Endodermal cell (in vitro differentiated cells): ENCODE data around the gene REXO1. TPM values are rescaled to one million over a fixed set of nuclear protein-coding genes. Genes with fewer than 3 reads are reported as not detected.
A peak's percentile ranks its signal among the peaks of the same experiment; 100 is the strongest.

Experiments
- DNase-seq: peaks from one replicate; pipeline ENCODE4 v3.0.0-alpha.2; 2017
- H3K27ac ChIP-seq: 2 replicates; pipeline ENCODE4 v1.5.1; 2013; ENCODE audit warnings: mild to moderate bottlenecking, low read depth, low read length, moderate library complexity
- H3K27me3 ChIP-seq: 2 replicates; pipeline ENCODE4 v1.6.1; 2013; ENCODE audit warnings: mild to moderate bottlenecking, low read length, moderate library complexity; ENCODE audit not compliant: insufficient read depth, control insufficient read depth, poor library complexity, severe bottlenecking
- H3K36me3 ChIP-seq: 2 replicates; pipeline ENCODE4 v1.7.0; 2013; ENCODE audit warnings: mild to moderate bottlenecking, low read length, moderate library complexity; ENCODE audit not compliant: control insufficient read depth, insufficient read depth
- H3K4me1 ChIP-seq: one replicate; pipeline ENCODE4 v1.7.0; 2013; ENCODE audit warnings: low read length; ENCODE audit not compliant: control insufficient read depth, insufficient read depth
- H3K4me3 ChIP-seq: 2 replicates; pipeline ENCODE4 v1.5.1; 2013; ENCODE audit warnings: mild to moderate bottlenecking, low read length, moderate library complexity
- H3K9ac ChIP-seq: 2 replicates; pipeline ENCODE4 v1.6.1; 2013; ENCODE audit warnings: mild to moderate bottlenecking, low read length, moderate library complexity; ENCODE audit not compliant: poor library complexity, severe bottlenecking; ENCODE audit errors: extremely low read depth
- H3K9me3 ChIP-seq: 2 replicates; pipeline ENCODE4 v1.6.1; 2013; ENCODE audit warnings: mild to moderate bottlenecking, low read length, moderate library complexity; ENCODE audit not compliant: control insufficient read depth
- H3K27ac Mint-ChIP-seq: 2 replicates; pipeline ENCODE4 v1.8.0; 2020; ENCODE audit warnings: mixed read lengths
- H3K27me3 Mint-ChIP-seq: 2 replicates; pipeline ENCODE4 v1.8.0; 2021; ENCODE audit warnings: mild to moderate bottlenecking, mixed read lengths; ENCODE audit not compliant: insufficient read depth
- H3K36me3 Mint-ChIP-seq: 2 replicates; pipeline ENCODE4 v1.8.0; 2020; ENCODE audit warnings: low read depth, mixed read lengths
- H3K4me1 Mint-ChIP-seq: 2 replicates; pipeline ENCODE4 v1.8.0; 2020; ENCODE audit warnings: mixed read lengths
- H3K4me3 Mint-ChIP-seq: 2 replicates; pipeline ENCODE4 v1.8.0; 2020; ENCODE audit warnings: mild to moderate bottlenecking, moderate library complexity, mixed read lengths
- H3K9me3 Mint-ChIP-seq: 2 replicates; pipeline ENCODE4 v1.8.0; 2020; ENCODE audit warnings: mild to moderate bottlenecking, mixed read lengths
- CTCF ChIP-seq: fragments of 200-600 bp; sonication (generic); conservative IDR thresholded peaks from 2 replicates; pipeline ENCODE4 v1.5.0; 2021; ENCODE audit warnings: antibody characterized with exemption, mild to moderate bottlenecking
- WGBS, 2 experiments: methylation state at CpG; one replicate each; pipeline versions ENCODE4 v1.1.5 to v1.1.7; 2013; ENCODE audit warnings: missing lambda C conversion rate in 2 of 2, mixed read lengths in 1 of 2; ENCODE audit not compliant: insufficient coverage in 1 of 2, insufficient read length in 1 of 2; 5-methylcytosine and 5-hydroxymethylcytosine counted together
- total RNA-seq, 2 donors: library from RNA; stranded (reverse); fragmentation: NEBNext Ultra II Directional in 1 of 2; extraction: Animal tissue kit (Norgen Biotek cat#: 25700) in 1 of 2; gene quantifications; 2 replicates in 1 of 2; 3 replicates in 1 of 2; pipeline ENCODE4 v1.2.1, GENCODE V29; 2021

Gene REXO1
- total RNA-seq, 2 donors from 2014 or later: 51.6 to 56.4 TPM

- peaks cover 27% of the 10 kb centered on the region for H3K4me1 Mint-ChIP-seq
- no peak overlapping the region for H3K27ac Mint-ChIP-seq
- H3K27ac ChIP-seq: no peak overlapping the region
- no peaks in the 10 kb centered on the region for H3K9me3 ChIP-seq
- no peaks in the 10 kb centered on the region for H3K36me3 ChIP-seq
- peak overlapping the region; percentile 64 for H3K9ac ChIP-seq
- H3K9me3 Mint-ChIP-seq: no peaks in the 10 kb centered on the region
- DNase-seq: no peak
- WGBS, 2 experiments: 23 to 32% methylated on average over 15 to 28 of the region's 28 CpGs
- no peaks in the 10 kb centered on the region for H3K27me3 ChIP-seq
- peaks cover 22% of the 10 kb centered on the region for H3K4me1 ChIP-seq
- peak overlapping the region; percentile 89 for H3K4me3 ChIP-seq
- no peaks in the 10 kb centered on the region for H3K36me3 Mint-ChIP-seq
- TF ChIP-seq CTCF: no peak
- H3K4me3 Mint-ChIP-seq: peak overlapping the region; percentile 85
- peaks cover 7% of the 10 kb centered on the region for H3K27me3 Mint-ChIP-seq
Observed at GRCh38 chr19:1860821-1861598, 12.7 kb upstream of the REXO1 start.

DNA sequence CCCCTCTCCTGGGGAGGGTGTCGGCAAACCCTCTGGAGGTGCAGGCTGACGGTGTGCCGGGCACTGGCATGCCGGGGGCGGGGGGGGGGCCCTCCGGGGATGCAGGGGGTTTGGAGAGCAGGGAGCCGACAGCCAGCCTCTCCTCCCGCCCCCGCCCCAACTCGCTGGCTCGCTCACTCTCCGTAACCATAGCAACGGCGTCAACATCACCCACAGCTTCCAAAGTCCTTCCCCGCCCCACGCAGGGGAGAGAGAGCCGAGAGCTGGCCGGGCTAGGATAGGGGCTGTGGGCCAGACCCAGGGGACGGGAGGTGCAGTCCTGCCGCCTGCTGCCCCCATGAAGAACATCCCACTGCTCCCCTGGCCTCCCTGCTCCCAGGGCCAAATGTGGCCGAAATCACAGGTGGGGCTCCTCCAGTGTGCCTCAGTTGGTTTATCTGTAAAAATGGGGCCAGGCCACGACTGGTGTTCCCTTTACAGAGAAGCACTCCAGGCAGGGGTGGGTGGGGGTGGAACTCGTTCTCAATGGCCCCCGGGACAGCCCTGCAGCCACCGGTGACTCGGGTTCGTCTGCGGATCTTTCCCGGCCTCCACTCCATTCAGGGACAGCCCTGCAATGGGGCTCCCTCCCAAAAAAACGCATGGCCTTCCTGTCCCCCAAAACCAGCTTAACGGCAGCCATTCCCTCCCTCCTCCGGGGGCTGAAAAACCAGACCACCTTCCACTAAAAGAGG, 11.9 kb upstream of the REXO1 start:
- WGBS, 2 experiments: 23% methylated on average over 7 to 32 of the region's 32 CpGs
- Histone ChIP-seq H3K4me3 (peak overlapping the region; percentile 89), H3K27ac (no peak overlapping the region), H3K4me1 (peaks cover 25% of the 10 kb centered on the region), H3K27me3 (no peaks in the 10 kb centered on the region), H3K36me3 (no peaks in the 10 kb centered on the region), H3K9me3 (no peaks in the 10 kb centered on the region), H3K9ac (peak overlapping the region; percentile 64)
- DNase-seq: peak; percentile 79
- no peak for TF ChIP-seq CTCF
- Mint-ChIP-seq H3K4me1 (peaks cover 27% of the 10 kb centered on the region), H3K27ac (no peak overlapping the region), H3K36me3 (no peaks in the 10 kb centered on the region), H3K4me3 (peak overlapping the region; percentile 85), H3K9me3 (no peaks in the 10 kb centered on the region), H3K27me3 (peaks cover 7% of the 10 kb centered on the region)

DNA sequence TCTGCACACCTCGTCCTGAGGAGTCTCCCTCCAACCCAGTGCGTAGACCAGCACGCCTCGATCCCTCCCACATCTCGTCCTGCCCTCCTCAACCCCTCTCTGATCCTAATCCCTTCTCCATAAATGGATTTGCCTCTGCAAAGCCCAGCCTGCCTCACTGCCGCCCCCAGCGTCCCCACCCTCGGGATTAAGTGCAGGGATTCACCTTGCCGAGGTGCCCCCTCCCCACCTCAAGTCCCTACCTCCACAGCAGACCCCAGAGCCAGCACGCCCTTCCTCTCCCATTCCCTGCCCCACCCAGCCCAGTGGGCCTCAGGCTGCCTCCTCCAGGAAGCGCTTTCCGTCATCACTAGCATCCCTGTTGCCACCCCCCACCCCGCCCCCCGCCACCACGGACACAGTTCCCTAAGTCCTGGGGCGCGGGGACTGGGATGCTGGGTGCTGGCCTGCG, 11.1 kb upstream of the REXO1 start:
- H3K36me3 Mint-ChIP-seq: no peaks in the 10 kb centered on the region
- Histone ChIP-seq H3K36me3 (no peaks in the 10 kb centered on the region), H3K4me1 (peaks cover 28% of the 10 kb centered on the region), H3K9ac (peak overlapping the region; percentile 64), H3K27ac (no peak overlapping the region), H3K4me3 (peak overlapping the region; percentile 65), H3K27me3 (no peaks in the 10 kb centered on the region), H3K9me3 (no peaks in the 10 kb centered on the region)
- peak overlapping the region; percentile 52 for H3K4me3 Mint-ChIP-seq
- 19 to 28% methylated on average over 8 to 18 of the region's 18 CpGs for WGBS, 2 experiments
- peaks cover 34% of the 10 kb centered on the region for H3K4me1 Mint-ChIP-seq
- H3K9me3 Mint-ChIP-seq: no peaks in the 10 kb centered on the region
- peak; percentile 83 for DNase-seq
- peak; percentile 39 for TF ChIP-seq CTCF
- peaks cover 7% of the 10 kb centered on the region for H3K27me3 Mint-ChIP-seq
- H3K27ac Mint-ChIP-seq: peak overlapping the region; percentile 74
